H1 (cell line): Measurements from ENCODE around the gene ITPKC.

Experiments used
- EP300 ChIP-seq, 2 experiments: IDR thresholded peaks; 1 replicate in 1 of 2; 2 replicates in 1 of 2; pipeline ENCODE4 v1.6.1; 2011 to 2012; ENCODE audit warnings: low read depth in 2 of 2, low read length in 2 of 2, mild to moderate bottlenecking in 2 of 2, borderline replicate concordance in 1 of 2, inconsistent platforms in 1 of 2, moderate library complexity in 1 of 2
- KDM5A ChIP-seq: fragments of 200-600 bp; IDR thresholded peaks from 2 replicates; pipeline ENCODE4 v1.7.1; 2012; ENCODE audit warnings: mild to moderate bottlenecking, low read length, inconsistent platforms, mixed read lengths
- MAFK ChIP-seq: IDR thresholded peaks from 2 replicates; pipeline ENCODE4 v1.6.1; 2012; ENCODE audit warnings: low read depth, mild to moderate bottlenecking, improper control_type of control experiment, low read length
- POLR2A ChIP-seq, 2 experiments: IDR thresholded peaks; 1 replicate in 1 of 2; 2 replicates in 1 of 2; pipeline ENCODE4 v1.6.1; 2011; ENCODE audit warnings: low read depth in 2 of 2, low read length in 2 of 2, mild to moderate bottlenecking in 2 of 2; ENCODE audit errors: control extremely low read depth in 1 of 2
- SP2 ChIP-seq: IDR thresholded peaks from 2 replicates; pipeline ENCODE4 v1.6.1; 2012; ENCODE audit warnings: mild to moderate bottlenecking, low read length, inconsistent platforms
- YY1 ChIP-seq: IDR thresholded peaks from 2 replicates; pipeline ENCODE4 v1.6.1; 2011; ENCODE audit warnings: low read depth, mild to moderate bottlenecking, low read length
- TF ChIP-seq, protein P1 (sequence below), 3 experiments: IDR thresholded peaks; 1 replicate in 2 of 3; 2 replicates in 1 of 3; pipeline versions ENCODE4 v1.5.1 to v1.6.1; 2011; ENCODE audit warnings: low read length in 3 of 3, mild to moderate bottlenecking in 3 of 3, inconsistent platforms in 2 of 3, low read depth in 1 of 3, moderate library complexity in 1 of 3; ENCODE audit not compliant: insufficient read depth in 1 of 3; ENCODE audit errors: control extremely low read depth in 1 of 3

DNA sequence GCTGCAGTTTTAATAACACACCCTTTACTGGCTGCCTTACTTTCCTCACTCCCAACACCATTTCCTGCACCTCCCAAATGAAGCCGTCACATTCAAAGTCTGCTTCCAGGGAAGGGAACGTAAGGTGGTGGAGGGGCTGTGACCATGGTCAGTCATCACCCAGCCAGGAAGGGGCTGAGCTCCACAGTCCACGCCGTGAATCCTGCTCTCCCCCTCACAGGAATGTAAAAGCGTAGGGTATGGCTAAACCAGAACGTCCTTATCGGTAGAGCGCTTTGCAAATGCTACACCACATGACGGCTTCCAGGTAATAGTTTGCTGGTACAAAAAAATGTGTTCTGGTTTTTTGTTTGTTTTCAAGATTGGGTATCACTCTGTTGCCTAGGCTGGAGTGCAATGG lies 33.5 kb upstream of the ITPKC start:
- TF ChIP-seq YY1: no peak
- no peak for TF ChIP-seq EP300 (IDR thresholded peaks at IDR 0.05; ENCODE audit: borderline replicate concordance in 1 of 2, low read depth in 2 of 2, low read length in 2 of 2)
- TF ChIP-seq, protein P1, sequence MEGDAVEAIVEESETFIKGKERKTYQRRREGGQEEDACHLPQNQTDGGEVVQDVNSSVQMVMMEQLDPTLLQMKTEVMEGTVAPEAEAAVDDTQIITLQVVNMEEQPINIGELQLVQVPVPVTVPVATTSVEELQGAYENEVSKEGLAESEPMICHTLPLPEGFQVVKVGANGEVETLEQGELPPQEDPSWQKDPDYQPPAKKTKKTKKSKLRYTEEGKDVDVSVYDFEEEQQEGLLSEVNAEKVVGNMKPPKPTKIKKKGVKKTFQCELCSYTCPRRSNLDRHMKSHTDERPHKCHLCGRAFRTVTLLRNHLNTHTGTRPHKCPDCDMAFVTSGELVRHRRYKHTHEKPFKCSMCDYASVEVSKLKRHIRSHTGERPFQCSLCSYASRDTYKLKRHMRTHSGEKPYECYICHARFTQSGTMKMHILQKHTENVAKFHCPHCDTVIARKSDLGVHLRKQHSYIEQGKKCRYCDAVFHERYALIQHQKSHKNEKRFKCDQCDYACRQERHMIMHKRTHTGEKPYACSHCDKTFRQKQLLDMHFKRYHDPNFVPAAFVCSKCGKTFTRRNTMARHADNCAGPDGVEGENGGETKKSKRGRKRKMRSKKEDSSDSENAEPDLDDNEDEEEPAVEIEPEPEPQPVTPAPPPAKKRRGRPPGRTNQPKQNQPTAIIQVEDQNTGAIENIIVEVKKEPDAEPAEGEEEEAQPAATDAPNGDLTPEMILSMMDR (IDR thresholded peaks at IDR 0.05; ENCODE audit: control extremely low read depth in 1 of 3, insufficient read depth in 1 of 3, low read depth in 1 of 3, low read length in 3 of 3): no peak
- TF ChIP-seq POLR2A (IDR thresholded peaks at IDR 0.05; ENCODE audit: control extremely low read depth in 1 of 2, low read depth in 2 of 2, low read length in 2 of 2): no peak
- TF ChIP-seq MAFK: no peak
- TF ChIP-seq KDM5A: no peak
- no peak for TF ChIP-seq SP2
